ENCODE measurements around the gene PACS1. TPM values are rescaled to one million over a fixed set of nuclear protein-coding genes. Genes with fewer than 3 reads are reported as not detected.

The PACS1 gene
- total RNA-seq, 6 experiments from 2014 or later = 82.8 to 114 (median 91.8) TPM

GRCh38 chr11:66051766-66052663 lies 18.1 kb upstream of the PACS1 start, which contains the start of gene SF3B2:
Gene SF3B2, plus strand, starts transcription at chr11:66052364. Its CDS starts 21 bp downstream, at chr11:66052385.
- Mint-ChIP-seq H3K27me3 (ENCODE audit: insufficient read depth) (peaks cover 8% of the 10 kb centered on the region), H3K9me3 (no peaks in the 10 kb centered on the region), H3K4me3 (peak within 1 kb of the TSS; percentile 95), H3K27ac (peak within 1 kb of the TSS; percentile 99), H3K4me1 (ENCODE audit: low read depth) (peaks cover 43% of the 10 kb centered on the region), H3K36me3 (ENCODE audit: low read depth) (peaks cover 32% of the 10 kb centered on the region)
- no peak for TF ChIP-seq CTCF (IDR thresholded peaks at IDR 0.05)
- DNase-seq = peak; percentile 98

- Mint-ChIP-seq H3K4me1 (ENCODE audit: low read depth) (peaks cover 43% of the 10 kb centered on the region), H3K4me3 (peak overlapping the region; percentile 95), H3K27ac (peak overlapping the region; percentile 99), H3K27me3 (ENCODE audit: insufficient read depth) (peaks cover 8% of the 10 kb centered on the region), H3K36me3 (ENCODE audit: low read depth) (peaks cover 36% of the 10 kb centered on the region), H3K9me3 (no peaks in the 10 kb centered on the region)
- TF ChIP-seq CTCF (IDR thresholded peaks at IDR 0.05) = no peak
- DNase-seq = no peak
Measured at GRCh38 chr11:66052664-66052982, 17.4 kb upstream of the PACS1 start.

- Mint-ChIP-seq H3K27ac (peak overlapping the region; percentile 78), H3K27me3 (ENCODE audit: insufficient read depth) (peaks cover 2% of the 10 kb centered on the region; the same call in 1 of the 2 replicates), H3K4me1 (ENCODE audit: low read depth) (peaks cover 36% of the 10 kb centered on the region), H3K4me3 (peak overlapping the region; percentile 68; the same call in 1 of the 2 replicates), H3K9me3 (no peaks in the 10 kb centered on the region), H3K36me3 (ENCODE audit: low read depth) (peaks cover 48% of the 10 kb centered on the region)
- TF ChIP-seq CTCF (IDR thresholded peaks at IDR 0.05) = no peak
- DNase-seq = no peak
Measured at GRCh38 chr11:66055021-66055420, 15.1 kb upstream of the PACS1 start.

- no peak for DNase-seq
- Mint-ChIP-seq H3K4me1 (ENCODE audit: low read depth) (peaks cover 26% of the 10 kb centered on the region), H3K27ac (no peak overlapping the region), H3K27me3 (ENCODE audit: insufficient read depth) (peaks cover 2% of the 10 kb centered on the region; the same call in 1 of the 2 replicates), H3K9me3 (no peaks in the 10 kb centered on the region), H3K4me3 (no peak overlapping the region), H3K36me3 (ENCODE audit: low read depth) (peaks cover 60% of the 10 kb centered on the region)
- TF ChIP-seq CTCF (IDR thresholded peaks at IDR 0.05) = no peak
Measured at GRCh38 chr11:66056501-66056900, 13.6 kb upstream of the PACS1 start.

GRCh38 chr11:66059966-66060680 lies 9.9 kb upstream of the PACS1 start:
- no peaks in the 10 kb centered on the region; the same call in 1 of the 2 replicates for H3K27me3 Mint-ChIP-seq (ENCODE audit: insufficient read depth)
- no peak overlapping the region for H3K4me3 Mint-ChIP-seq
- no peaks in the 10 kb centered on the region for H3K9me3 Mint-ChIP-seq
- H3K4me1 Mint-ChIP-seq (ENCODE audit: low read depth) = peaks cover 5% of the 10 kb centered on the region
- H3K27ac Mint-ChIP-seq = peak overlapping the region; percentile 0; the same call in 1 of the 2 replicates
- TF ChIP-seq CTCF (IDR thresholded peaks at IDR 0.05) = no peak
- no peak for DNase-seq
- H3K36me3 Mint-ChIP-seq (ENCODE audit: low read depth) = peaks cover 63% of the 10 kb centered on the region

All from HFFc6 (cell line).